H1 (cell line): ENCODE data around the gene TMTC2. TPM values are rescaled to one million over a fixed set of nuclear protein-coding genes. Genes with fewer than 3 reads are reported as not detected.

Experiments used
- CTCF ChIA-PET: fragments of 300-600 bp; sonication (Branson Sonifier 250); formaldehyde crosslinking; loops from one replicate; lab custom pipeline; 2021; ENCODE audit not compliant: partially characterized antibody; lab: Charles Lee
- POLR2A ChIA-PET: fragments of 300-600 bp; sonication (Branson Sonifier 250); formaldehyde crosslinking; loops from one replicate; lab custom pipeline; 2021; ENCODE audit warnings: inconsistent platforms; ENCODE audit not compliant: partially characterized antibody; lab: Charles Lee
- DNase-seq, 2 experiments: peaks; one replicate each; pipeline versions ENCODE4 v3.0.0 to v3.0.0-alpha.2; 2010 to 2022; ENCODE audit warnings: low spot score in 2 of 2, low read depth in 1 of 2, mixed read lengths in 1 of 2
- FAIRE-seq: peaks from 2 replicates; lab custom pipeline; 2011; peaks lifted over from hg19 to GRCh38; lab: Jason Lieb, UNC
- H2AFZ ChIP-seq: 2 replicates; pipeline ENCODE4 v1.8.1; 2012; ENCODE audit warnings: low read length, inconsistent platforms
- H2AK5ac ChIP-seq: 2 replicates; pipeline ENCODE4 v1.6.1; 2013; ENCODE audit warnings: low read depth, low read length
- H2BK120ac ChIP-seq: replicated peaks from 2 replicates; pipeline ENCODE3; 2013; ENCODE audit warnings: low read depth, low read length, inconsistent platforms
- H2BK12ac ChIP-seq: 2 replicates; pipeline ENCODE4 v1.6.1; 2013; ENCODE audit warnings: low read depth, low read length
- H2BK15ac ChIP-seq: 2 replicates; pipeline ENCODE4 v1.6.1; 2013; ENCODE audit warnings: low read length
- H2BK20ac ChIP-seq: 2 replicates; pipeline ENCODE4 v1.6.1; 2013; ENCODE audit warnings: low read length
- H2BK5ac ChIP-seq: 2 replicates; pipeline ENCODE4 v1.6.1; 2013; ENCODE audit warnings: low read depth, low read length
- H3K14ac ChIP-seq: 2 replicates; pipeline ENCODE4 v1.6.1; 2013; ENCODE audit warnings: inconsistent platforms; ENCODE audit not compliant: insufficient read length
- H3K18ac ChIP-seq: 2 replicates; pipeline ENCODE4 v1.6.1; 2013; ENCODE audit warnings: low read length; ENCODE audit errors: extremely low read depth
- H3K23ac ChIP-seq: 2 replicates; pipeline ENCODE4 v1.6.1; 2013; ENCODE audit warnings: inconsistent platforms; ENCODE audit not compliant: insufficient read length
- H3K23me2 ChIP-seq: 2 replicates; pipeline ENCODE4 v1.6.1; 2013; ENCODE audit warnings: low read depth, low read length
- H3K27ac ChIP-seq: 2 replicates; pipeline ENCODE4 v1.6.1; 2011; ENCODE audit warnings: low read depth, low read length, inconsistent platforms
- H3K27me3 ChIP-seq, 4 experiments: replicated peaks in 1 of 4; 1 replicate in 1 of 4; 2 replicates in 3 of 4; pipeline versions ENCODE4 v1.6.1 to v1.8.1; 2011 to 2013; ENCODE audit warnings: low read length in 3 of 4, mild to moderate bottlenecking in 3 of 4, inconsistent platforms in 2 of 4, mixed read lengths in 2 of 4, moderate library complexity in 1 of 4; ENCODE audit not compliant: control insufficient read depth in 3 of 4, insufficient read depth in 3 of 4; ENCODE audit errors: extremely low read depth in 1 of 4
- H3K36me3 ChIP-seq, 4 experiments: 2 replicates each; pipeline versions ENCODE4 v1.6.1 to v1.8.1; 2011 to 2013; ENCODE audit warnings: mild to moderate bottlenecking in 4 of 4, low read length in 3 of 4, moderate library complexity in 2 of 4, control low read depth in 1 of 4, inconsistent platforms in 1 of 4; ENCODE audit not compliant: insufficient read depth in 4 of 4, control insufficient read depth in 2 of 4
- H3K4ac ChIP-seq: replicated peaks from 2 replicates; pipeline ENCODE3; 2013; ENCODE audit warnings: low read length, low read depth, mixed read lengths, inconsistent platforms; ENCODE audit not compliant: insufficient read length
- H3K4me1 ChIP-seq, 4 experiments: replicated peaks in 1 of 4; 1 replicate in 1 of 4; 2 replicates in 3 of 4; pipeline versions ENCODE4 v1.6.1 to v1.8.1; 2011 to 2013; ENCODE audit warnings: low read length in 3 of 4, inconsistent platforms in 2 of 4, mixed read lengths in 1 of 4; ENCODE audit not compliant: insufficient read depth in 4 of 4, control insufficient read depth in 3 of 4
- H3K4me2 ChIP-seq, 2 experiments: 2 replicates each; pipeline versions ENCODE4 v1.6.1 to v1.8.1; 2011 to 2013; ENCODE audit warnings: low read depth in 2 of 2, low read length in 2 of 2, control low read depth in 1 of 2, inconsistent platforms in 1 of 2, mild to moderate bottlenecking in 1 of 2; ENCODE audit not compliant: insufficient read depth in 1 of 2
- H3K4me3 ChIP-seq, 4 experiments: fragments of 200-600, 300-600 bp in 1 of 4; sonication (generic), shearing (Covaris generic), sonication (Bioruptor Twin) in 1 of 4; 2 replicates each; pipeline versions ENCODE4 v1.5.1 to v1.8.1; 2011 to 2016; ENCODE audit warnings: low read length in 4 of 4, low read depth in 3 of 4, control low read depth in 2 of 4, inconsistent platforms in 2 of 4, mild to moderate bottlenecking in 2 of 4, mixed read lengths in 1 of 4, moderate library complexity in 1 of 4; ENCODE audit not compliant: insufficient read depth in 2 of 4; ENCODE audit errors: extremely low read depth in 1 of 4
- H3K56ac ChIP-seq: replicated peaks from 2 replicates; pipeline ENCODE3; 2013; ENCODE audit warnings: low read depth, mild to moderate bottlenecking, mixed read lengths, low read length, inconsistent platforms; ENCODE audit not compliant: insufficient read length
- H3K79me1 ChIP-seq: 2 replicates; pipeline ENCODE4 v1.6.1; 2013; ENCODE audit warnings: low read depth, low read length, control low read depth
- H3K79me2 ChIP-seq, 2 experiments: 2 replicates each; pipeline versions ENCODE4 v1.6.1 to v1.8.1; 2012 to 2013; ENCODE audit warnings: low read length in 2 of 2, mild to moderate bottlenecking in 2 of 2, inconsistent platforms in 1 of 2; ENCODE audit not compliant: insufficient read depth in 2 of 2, control insufficient read depth in 1 of 2
- H3K9ac ChIP-seq, 4 experiments: replicated peaks in 1 of 4; 1 replicate in 1 of 4; 2 replicates in 3 of 4; pipeline versions ENCODE4 v1.6.1 to v1.8.1; 2011 to 2013; ENCODE audit warnings: low read depth in 3 of 4, low read length in 3 of 4, control low read depth in 2 of 4, mild to moderate bottlenecking in 2 of 4, moderate library complexity in 2 of 4, inconsistent platforms in 1 of 4; ENCODE audit errors: extremely low read depth in 1 of 4
- H3K9me3 ChIP-seq, 2 experiments: 2 replicates each; pipeline versions ENCODE4 v1.6.1 to v1.8.1; 2012 to 2013; ENCODE audit warnings: mild to moderate bottlenecking in 2 of 2, moderate library complexity in 2 of 2, control low read depth in 1 of 2, inconsistent platforms in 1 of 2, low read depth in 1 of 2, low read length in 1 of 2, mixed read lengths in 1 of 2; ENCODE audit not compliant: insufficient read depth in 2 of 2
- H4K20me1 ChIP-seq, 2 experiments: replicated peaks in 1 of 2; 2 replicates each; pipeline versions ENCODE3 to v1.8.1; 2011 to 2013; ENCODE audit warnings: inconsistent platforms in 2 of 2, low read length in 2 of 2, mild to moderate bottlenecking in 1 of 2; ENCODE audit not compliant: insufficient read depth in 2 of 2, control insufficient read depth in 1 of 2
- H4K5ac ChIP-seq: 2 replicates; pipeline ENCODE4 v1.6.1; 2013; ENCODE audit warnings: low read length, low read depth, mixed read lengths, inconsistent platforms; ENCODE audit not compliant: insufficient read length
- H4K8ac ChIP-seq: 2 replicates; pipeline ENCODE4 v1.8.0; 2013; ENCODE audit warnings: mild to moderate bottlenecking, moderate library complexity, low read length, inconsistent platforms; ENCODE audit not compliant: insufficient read depth; ENCODE audit errors: extremely low read depth
- H4K91ac ChIP-seq: replicated peaks from 2 replicates; pipeline ENCODE3; 2013; ENCODE audit warnings: low read length, mixed read lengths, inconsistent platforms; ENCODE audit not compliant: insufficient read length
- BRCA1 ChIP-seq: IDR thresholded peaks from 2 replicates; pipeline ENCODE4 v1.6.1; 2012; ENCODE audit warnings: low read depth, low read length, improper control_type of control experiment
- CHD1 ChIP-seq: IDR thresholded peaks from 2 replicates; pipeline ENCODE4 v1.6.1; 2012; ENCODE audit warnings: low read depth, low read length, improper control_type of control experiment
- CREB1 ChIP-seq: IDR thresholded peaks from 2 replicates; pipeline ENCODE4 v1.6.1; 2012; ENCODE audit warnings: inconsistent platforms
- EGR1 ChIP-seq: IDR thresholded peaks from 2 replicates; pipeline ENCODE4 v1.6.1; 2011; ENCODE audit warnings: low read depth, low read length, borderline replicate concordance
- FOSL1 ChIP-seq: IDR thresholded peaks from 2 replicates; pipeline ENCODE4 v1.6.1; 2011; ENCODE audit warnings: mild to moderate bottlenecking, low read depth, low read length, moderate library complexity; ENCODE audit not compliant: insufficient read depth
- GTF2F1 ChIP-seq: IDR thresholded peaks from 2 replicates; pipeline ENCODE4 v1.6.1; 2012; ENCODE audit warnings: low read depth, low read length, improper control_type of control experiment, borderline replicate concordance
- HDAC6 ChIP-seq: IDR thresholded peaks from one replicate; pipeline ENCODE4 v1.7.1; 2012; ENCODE audit warnings: low read depth, mild to moderate bottlenecking, inconsistent platforms, low read length, moderate library complexity
- JUND ChIP-seq: IDR thresholded peaks from 2 replicates; pipeline ENCODE4 v1.6.1; 2011; ENCODE audit warnings: mild to moderate bottlenecking, improper control_type of control experiment, low read length
- NANOG ChIP-seq: IDR thresholded peaks from 2 replicates; pipeline ENCODE4 v1.6.1; 2011; ENCODE audit warnings: low read length, low read depth, mild to moderate bottlenecking, inconsistent platforms; ENCODE audit not compliant: insufficient read depth, poor library complexity, severe bottlenecking
- RNF2 ChIP-seq: fragments of 200-900, 300-1000 bp; sonication (generic); IDR thresholded peaks from 2 replicates; pipeline ENCODE4 v1.7.1; 2016; ENCODE audit warnings: borderline replicate concordance, low read depth, mild to moderate bottlenecking, antibody characterized with exemption, low read length; ENCODE audit not compliant: poor library complexity, severe bottlenecking; ENCODE audit errors: missing control alignments
- RXRA ChIP-seq: IDR thresholded peaks from 2 replicates; pipeline ENCODE4 v1.6.1; 2011; ENCODE audit warnings: low read depth, mild to moderate bottlenecking, low read length, moderate library complexity; ENCODE audit not compliant: insufficient read depth
- SIN3A ChIP-seq, 2 experiments: IDR thresholded peaks in 1 of 2; conservative IDR thresholded peaks in 1 of 2; 2 replicates each; pipeline ENCODE4 v1.6.1; 2011 to 2012; ENCODE audit warnings: low read length in 2 of 2, improper control_type of control experiment in 1 of 2, low read depth in 1 of 2, mild to moderate bottlenecking in 1 of 2
- SP2 ChIP-seq: IDR thresholded peaks from 2 replicates; pipeline ENCODE4 v1.6.1; 2012; ENCODE audit warnings: mild to moderate bottlenecking, low read length, inconsistent platforms
- WGBS, 2 experiments: shearing (Covaris generic) in 1 of 2; methylation state at CpG; one replicate each; pipeline versions ENCODE4 v1.1.6 to v1.1.7; 2013 to 2015; ENCODE audit warnings: low lambda C conversion rate in 2 of 2, mixed read lengths in 2 of 2, inconsistent platforms in 1 of 2, low coverage in 1 of 2, missing lambda C conversion rate in 1 of 2; ENCODE audit not compliant: insufficient replicate concordance in 2 of 2, insufficient coverage in 1 of 2, insufficient read length in 1 of 2; ENCODE audit errors: extremely low coverage in 1 of 2, missing lambda C conversion rate in 1 of 2; 5-methylcytosine and 5-hydroxymethylcytosine counted together
- polyA plus RNA-seq, 7 experiments: library from polyadenylated mRNA; depleted of rRNA in 3 of 7; stranded (reverse) in 5 of 7; unstranded in 2 of 7; fragments of >200 nt in 5 of 7; fragments of 200-250 nt in 2 of 7; gene quantifications; 1 replicate in 5 of 7; 2 replicates in 1 of 7; 4 replicates in 1 of 7; pipeline versions ENCODE4 v1.2.1 to v1.2.3, GENCODE V29; 2011 to 2013; ENCODE audit warnings: missing spikeins in 2 of 7, mixed read lengths in 2 of 7
- total RNA-seq: library from RNA; stranded (reverse); fragmentation: NEBNext Ultra II Directional; extraction: Animal tissue kit (Norgen Biotek cat#: 25700); gene quantifications from 2 replicates; pipeline ENCODE4 v1.2.1, GENCODE V29; 2021
- TF ChIP-seq, protein P1 (sequence below): IDR thresholded peaks from 2 replicates; pipeline ENCODE4 v1.6.1; 2011; ENCODE audit warnings: low read length, improper control_type of control experiment

The TMTC2 gene
- total and polyA plus RNA-seq, 2 of the 8 experiments (the other 6 are each of a cell fraction or from before 2014, with no cell fraction given): 2.3 to 3.9 TPM

DNA sequence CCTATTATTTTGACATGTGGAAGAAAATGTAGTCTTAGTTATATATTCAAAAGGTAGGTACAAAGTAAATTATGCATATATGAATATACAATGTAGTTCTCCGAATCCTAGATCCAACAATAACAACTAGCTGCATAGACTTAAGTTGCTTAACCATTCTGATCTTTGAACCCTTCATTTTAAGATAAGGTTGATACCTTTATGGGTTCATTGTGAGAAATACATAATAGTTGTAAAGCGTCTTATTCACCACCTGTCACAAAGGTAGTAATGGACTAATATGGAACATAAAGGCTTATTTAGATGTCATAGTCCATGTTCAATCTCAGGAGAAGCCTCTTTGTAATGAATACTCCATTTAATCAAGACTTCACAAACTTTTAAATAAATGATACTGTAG, 263.6 kb downstream of the TMTC2 start:
- WGBS, 2 experiments: 91% methylated on average over 2 of the region's 2 CpGs; no CpG with 5 or more reads in 1 of the 2 experiments
- Histone ChIP-seq H4K8ac (no peak overlapping the region), H3K4me1 (no peaks in the 10 kb centered on the region), H3K4me3 (no peak overlapping the region), H3K56ac (no peak overlapping the region), H3K4me2 (no peak overlapping the region), H3K36me3 (no peaks in the 10 kb centered on the region), H2AFZ (no peak overlapping the region)
- POLR2A ChIA-PET: no interaction called here
- TF ChIP-seq FOSL1 (no peak), JUND (no peak), BRCA1 (no peak), GTF2F1 (no peak), SIN3A (conservative IDR thresholded peaks at IDR 0.05 in 1 of 2, IDR thresholded peaks at IDR 0.05 in 1 of 2; ENCODE audit: low read depth in 1 of 2, low read length in 2 of 2) (no peak), NANOG (no peak), CREB1 (no peak), HDAC6 (no peak), RNF2 (no peak), EGR1 (no peak), RXRA (no peak), SP2 (no peak), CHD1 (no peak)
- TF ChIP-seq, protein P1, sequence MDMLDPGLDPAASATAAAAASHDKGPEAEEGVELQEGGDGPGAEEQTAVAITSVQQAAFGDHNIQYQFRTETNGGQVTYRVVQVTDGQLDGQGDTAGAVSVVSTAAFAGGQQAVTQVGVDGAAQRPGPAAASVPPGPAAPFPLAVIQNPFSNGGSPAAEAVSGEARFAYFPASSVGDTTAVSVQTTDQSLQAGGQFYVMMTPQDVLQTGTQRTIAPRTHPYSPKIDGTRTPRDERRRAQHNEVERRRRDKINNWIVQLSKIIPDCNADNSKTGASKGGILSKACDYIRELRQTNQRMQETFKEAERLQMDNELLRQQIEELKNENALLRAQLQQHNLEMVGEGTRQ: no peak
- TF ChIP-seq, all 59 proteins: peak for 0
- H3K79me2 ChIP-seq: no peaks in the 10 kb centered on the region
- no peaks in the 10 kb centered on the region for H3K79me1 ChIP-seq
- H3K14ac ChIP-seq: no peak overlapping the region
- H2BK20ac ChIP-seq: no peak overlapping the region
- H4K20me1 ChIP-seq: no peaks in the 10 kb centered on the region
- no peak overlapping the region for H2BK5ac ChIP-seq
- H2AK5ac ChIP-seq: no peak overlapping the region
- no peak overlapping the region for H2BK15ac ChIP-seq
- no peak overlapping the region for H2BK120ac ChIP-seq
- H3K18ac ChIP-seq: no peak overlapping the region
- H3K9me3 ChIP-seq: no peaks in the 10 kb centered on the region
- no peaks in the 10 kb centered on the region for H3K27me3 ChIP-seq
- FAIRE-seq: no peak
- no peak overlapping the region for H3K27ac ChIP-seq
- no peak for DNase-seq
- H3K4ac ChIP-seq: no peak overlapping the region
- no peak overlapping the region for H3K9ac ChIP-seq
- H3K23ac ChIP-seq: no peak overlapping the region
- H4K5ac ChIP-seq: no peak overlapping the region
- H3K23me2 ChIP-seq: no peaks in the 10 kb centered on the region
- H4K91ac ChIP-seq: no peak overlapping the region
- H2BK12ac ChIP-seq: no peak overlapping the region
- CTCF ChIA-PET: interaction anchor here (1.2 kb wide), 1 partner anchor 10 kb away, joined by 4 read pairs; no protein-coding TSS in a partner anchor
